ENCODE data around the gene GPS2.
"Not testable (repeated sequence)": the region's sequence is repeated elsewhere in the genome, so short reads cannot be mapped to it uniquely, and the experiment has no call there.

GPS2 gene, protein sequence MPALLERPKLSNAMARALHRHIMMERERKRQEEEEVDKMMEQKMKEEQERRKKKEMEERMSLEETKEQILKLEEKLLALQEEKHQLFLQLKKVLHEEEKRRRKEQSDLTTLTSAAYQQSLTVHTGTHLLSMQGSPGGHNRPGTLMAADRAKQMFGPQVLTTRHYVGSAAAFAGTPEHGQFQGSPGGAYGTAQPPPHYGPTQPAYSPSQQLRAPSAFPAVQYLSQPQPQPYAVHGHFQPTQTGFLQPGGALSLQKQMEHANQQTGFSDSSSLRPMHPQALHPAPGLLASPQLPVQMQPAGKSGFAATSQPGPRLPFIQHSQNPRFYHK

DNA sequence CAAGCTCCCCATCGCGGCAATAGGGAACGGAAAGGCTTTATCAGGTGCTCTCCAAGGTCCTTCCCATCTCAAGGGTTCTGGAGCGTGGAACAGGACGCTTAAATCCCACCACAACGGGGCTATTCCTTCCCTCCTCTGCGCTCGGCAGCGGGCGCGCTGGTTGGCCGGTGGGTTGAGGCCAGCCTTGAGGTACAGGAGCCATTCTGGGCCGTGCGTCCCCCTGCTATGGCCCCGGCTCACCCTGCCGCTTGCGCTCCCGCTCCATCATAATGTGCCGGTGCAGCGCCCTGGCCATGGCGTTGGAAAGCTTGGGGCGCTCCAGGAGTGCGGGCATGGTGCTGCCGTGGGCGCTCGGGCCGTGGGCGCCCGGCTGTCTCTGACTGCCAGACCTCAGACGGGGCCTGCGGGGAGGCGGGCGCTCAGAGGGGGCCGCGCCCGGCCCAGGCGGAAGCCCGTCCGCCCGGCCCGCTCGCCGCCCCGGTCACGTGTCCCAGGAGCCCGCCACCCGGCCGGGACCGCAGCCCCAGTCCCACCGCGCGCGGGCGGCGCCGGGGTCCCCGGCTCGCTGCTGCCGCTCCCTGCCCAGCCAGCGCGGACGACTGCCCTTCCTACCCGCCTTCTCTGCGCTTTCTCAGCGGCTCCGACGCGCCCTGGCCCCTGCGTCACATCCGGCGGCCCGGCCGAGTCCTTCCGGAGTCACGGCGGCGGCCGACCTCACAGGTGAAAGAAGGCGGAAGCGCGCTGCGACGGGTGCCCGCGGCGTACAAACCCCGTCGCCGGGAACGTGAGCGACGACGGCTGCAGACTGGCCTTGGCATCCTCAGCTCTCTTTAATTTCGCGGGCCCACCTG lies at the start of gene GPS2:
GPS2 (minus strand) TSS at position 642 of the 851 bp plus-strand sequence; CDS start at position 334, 308 bp downstream.
- peak; percentile 94 for DNase-seq

DNA sequence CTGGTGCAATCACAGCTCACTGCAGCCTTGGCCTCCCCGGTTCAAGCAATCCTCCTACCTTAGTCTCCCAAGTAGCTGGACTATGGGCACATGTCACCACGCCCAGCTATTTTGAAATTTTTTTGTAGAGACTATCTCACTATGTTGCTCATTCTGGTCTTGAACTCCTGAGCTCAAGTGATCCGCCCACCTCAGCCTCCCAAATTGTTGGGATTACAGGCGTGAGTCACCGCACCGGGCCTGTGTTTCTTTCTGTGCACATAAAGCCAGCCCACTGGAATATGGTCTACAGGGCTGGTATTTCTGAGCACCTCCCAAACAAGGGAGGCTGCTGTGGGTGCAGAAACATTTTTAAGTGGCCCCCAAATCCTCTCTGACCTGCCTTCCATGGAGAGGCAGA lies 48.2 kb upstream of the GPS2 start:
- no peak for DNase-seq

DNA sequence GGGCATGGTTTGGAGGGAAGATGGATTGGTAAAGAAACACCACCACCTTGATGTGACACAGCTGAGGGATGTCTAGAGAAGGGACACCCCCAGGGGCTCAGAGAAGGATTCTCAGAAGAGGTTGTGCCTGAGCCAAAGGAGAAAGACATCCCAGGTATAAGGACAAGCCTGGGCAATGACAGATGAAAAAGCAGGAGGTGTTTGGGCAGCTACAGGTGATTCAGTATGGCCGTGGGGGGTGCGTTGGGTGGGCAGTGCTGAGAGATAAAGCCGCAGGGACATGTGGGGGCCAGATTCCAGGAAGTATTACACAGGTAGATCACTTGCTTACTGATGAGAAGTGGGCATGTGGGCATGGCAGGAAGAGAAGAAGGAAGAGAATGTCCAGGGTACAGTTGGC lies 46.7 kb upstream of the GPS2 start:
- no peak for DNase-seq

DNA sequence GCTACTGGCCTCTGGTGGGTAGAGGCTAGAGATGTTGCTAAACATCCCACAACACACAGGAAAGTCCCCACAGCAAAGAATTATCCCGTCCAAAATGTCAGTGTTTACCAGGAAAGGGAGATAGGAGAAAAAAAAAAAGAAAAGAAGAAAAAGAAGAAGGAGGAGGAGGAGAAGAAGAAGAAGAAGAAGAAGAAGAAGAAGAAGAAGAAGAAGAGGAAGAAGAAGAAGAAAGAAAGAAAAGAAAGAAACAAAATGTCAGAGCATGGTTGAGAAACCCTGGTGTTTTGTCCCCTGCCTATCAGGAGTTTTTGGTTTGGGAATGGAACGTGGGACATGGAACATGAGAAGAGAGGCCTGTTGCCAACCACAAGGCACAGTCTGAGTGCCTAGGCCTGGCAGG lies 42.2 kb upstream of the GPS2 start:
- no peak for DNase-seq

DNA sequence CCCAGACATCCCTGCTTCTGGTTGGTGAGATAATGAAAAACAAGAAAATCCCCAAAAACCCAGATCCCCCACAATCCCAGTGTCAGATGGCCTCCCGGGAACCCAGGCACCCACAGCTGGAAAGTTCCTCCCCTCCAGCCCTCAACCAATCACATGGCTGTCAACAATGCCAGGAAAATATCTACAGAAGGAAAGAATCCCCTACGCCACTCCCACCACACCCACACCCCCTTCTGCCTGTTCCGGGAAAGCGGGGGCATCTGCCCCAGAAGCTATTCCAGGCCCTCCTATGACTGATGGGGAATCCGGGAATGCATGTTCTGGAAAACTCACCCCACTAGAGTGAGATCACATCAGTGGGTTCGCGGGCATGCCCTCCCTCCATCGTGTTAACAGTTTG lies 41.6 kb upstream of the GPS2 start:
- DNase-seq: no peak

DNA sequence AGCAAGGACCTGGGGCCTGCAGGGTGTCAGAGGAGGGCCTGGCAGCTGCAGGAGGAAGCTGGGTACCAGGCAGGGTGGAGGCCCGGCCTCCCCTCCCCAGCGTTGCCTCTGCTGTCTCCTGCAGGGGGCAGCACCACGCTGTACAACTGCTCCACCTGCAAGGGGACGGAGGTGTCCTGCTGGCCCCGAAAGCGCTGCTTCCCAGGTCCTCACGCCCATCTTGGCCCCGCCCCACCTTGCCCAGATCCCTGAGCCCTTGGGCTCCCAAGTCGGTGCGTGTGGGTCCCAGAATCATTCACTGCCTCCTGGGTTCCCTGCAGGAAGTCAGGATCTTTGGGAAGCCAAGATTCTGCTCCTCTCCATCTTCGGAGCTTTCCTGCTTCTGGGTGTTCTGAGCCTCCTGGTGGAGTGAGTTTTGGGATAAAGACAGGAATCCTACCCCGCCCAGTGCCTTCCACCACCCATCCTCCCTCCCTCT lies 41.0 kb upstream of the GPS2 start:
- peak; percentile 84 for DNase-seq

DNA sequence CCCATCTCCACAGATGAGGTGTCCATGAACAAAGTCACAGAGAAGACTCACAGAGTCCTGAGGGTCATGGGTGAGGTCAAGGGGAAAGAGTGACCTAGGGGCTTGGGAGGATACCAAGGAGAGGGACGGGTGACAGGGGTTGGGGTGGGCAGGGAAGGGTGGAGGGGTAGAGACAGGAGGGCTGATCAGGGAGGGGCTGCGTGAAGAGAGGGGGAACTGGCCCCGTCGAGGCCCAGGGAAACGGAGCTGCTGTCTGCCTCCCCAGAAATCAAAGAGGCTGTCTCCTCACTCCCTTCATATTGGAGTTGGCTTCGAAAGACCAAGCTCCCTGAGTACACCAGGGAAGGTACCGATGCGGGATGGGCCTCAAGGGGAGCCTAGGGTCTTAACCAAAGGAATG lies 40.4 kb upstream of the GPS2 start:
- no peak for DNase-seq

DNA sequence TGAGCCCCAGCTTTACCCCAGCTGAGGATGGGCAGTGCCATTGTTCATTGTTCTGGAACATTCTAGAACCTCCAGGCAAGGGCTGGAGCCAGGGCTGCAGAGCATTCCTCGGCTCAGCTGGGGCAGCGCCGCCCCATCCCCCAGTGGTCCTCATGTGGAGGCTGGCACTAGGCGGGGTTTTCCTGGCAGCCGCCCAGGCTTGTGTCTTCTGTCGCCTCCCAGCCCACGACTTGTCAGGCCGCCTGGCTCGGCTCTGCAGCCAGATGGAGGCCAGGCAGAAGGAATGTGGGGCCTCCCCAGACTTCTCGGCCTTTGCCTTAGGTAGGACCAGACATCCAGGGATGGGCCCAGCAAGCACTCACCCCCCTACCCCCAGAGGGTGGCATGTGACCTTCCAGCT lies 39.9 kb upstream of the GPS2 start, which contains the start of gene TMEM95:
TMEM95 (plus strand) TSS at position 104 of the 400 bp plus-strand sequence; CDS start at position 153, 49 bp downstream.
- DNase-seq: no peak

DNA sequence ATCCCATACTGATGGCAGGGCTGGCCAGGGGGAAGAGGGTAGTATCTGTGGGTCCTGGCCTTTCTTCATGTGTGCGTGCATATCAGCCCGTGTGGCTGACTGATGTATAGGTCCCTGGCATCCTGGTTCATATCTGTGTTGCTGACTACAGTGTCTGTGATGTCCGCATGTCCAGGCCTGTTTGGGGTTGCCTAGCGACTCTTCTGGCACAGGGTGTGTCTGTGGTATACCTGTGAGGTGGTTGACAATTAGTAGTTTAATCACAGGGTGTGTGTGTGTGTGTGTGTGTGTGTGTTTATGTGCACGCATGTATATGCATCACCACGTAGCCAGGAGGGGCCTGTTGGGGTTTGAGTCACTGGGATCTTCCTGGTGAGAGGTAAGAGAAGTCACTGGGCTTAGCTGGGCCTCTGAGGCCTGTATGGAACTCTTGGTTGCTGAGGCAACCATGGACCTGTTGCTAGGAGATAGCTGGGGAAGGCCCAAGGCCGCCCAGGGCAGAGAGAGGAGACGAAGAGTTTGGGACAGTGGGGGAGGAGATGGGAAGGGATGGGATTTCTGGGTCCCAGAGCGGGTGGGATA lies 39.2 kb upstream of the GPS2 start:
- DNase-seq: no peak

DNA sequence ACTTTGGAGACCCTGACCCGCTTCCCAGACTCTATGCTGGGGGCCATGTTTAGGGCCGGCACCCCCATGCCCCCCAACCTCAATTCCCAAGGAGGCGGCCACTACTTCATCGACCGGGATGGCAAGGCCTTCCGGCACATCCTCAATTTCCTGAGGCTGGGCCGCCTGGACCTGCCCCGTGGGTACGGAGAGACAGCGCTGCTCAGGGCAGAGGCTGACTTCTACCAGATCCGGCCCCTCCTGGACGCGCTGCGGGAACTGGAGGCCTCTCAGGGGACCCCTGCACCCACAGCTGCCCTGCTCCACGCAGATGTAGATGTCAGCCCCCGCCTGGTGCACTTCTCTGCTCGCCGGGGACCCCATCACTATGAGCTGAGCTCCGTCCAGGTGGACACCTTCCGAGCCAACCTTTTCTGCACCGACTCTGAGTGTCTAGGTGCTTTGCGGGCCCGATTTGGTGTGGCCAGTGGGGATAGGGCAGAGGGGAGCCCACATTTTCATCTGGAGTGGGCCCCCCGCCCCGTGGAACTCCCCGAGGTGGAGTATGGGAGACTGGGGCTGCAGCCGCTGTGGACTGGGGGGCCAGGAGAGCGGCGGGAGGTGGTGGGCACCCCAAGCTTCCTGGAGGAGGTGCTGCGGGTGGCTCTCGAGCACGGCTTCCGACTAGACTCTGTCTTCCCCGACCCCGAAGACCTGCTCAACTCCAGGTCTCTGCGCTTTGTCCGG lies 37.9 kb upstream of the GPS2 start:
- DNase-seq: no peak

DNA sequence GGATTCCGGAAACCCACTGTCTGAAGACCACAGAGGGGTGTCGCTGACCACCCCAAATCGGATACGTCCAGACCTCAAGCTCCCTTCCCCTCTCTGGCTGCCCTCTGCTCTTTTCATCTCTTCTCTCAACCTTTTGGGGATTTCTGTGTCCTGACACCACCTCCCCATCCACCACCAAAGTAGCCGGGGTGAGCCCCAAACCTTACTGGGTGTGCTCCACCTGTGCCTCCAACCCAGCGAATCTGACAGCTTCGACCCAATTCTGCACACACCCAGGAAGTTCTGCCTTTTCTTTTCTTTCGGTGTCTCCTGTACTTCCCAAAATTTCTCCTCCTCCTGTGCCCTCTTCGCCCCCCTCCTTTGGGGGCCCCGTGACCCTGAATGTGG lies 37.3 kb upstream of the GPS2 start:
- no peak for DNase-seq

DNA sequence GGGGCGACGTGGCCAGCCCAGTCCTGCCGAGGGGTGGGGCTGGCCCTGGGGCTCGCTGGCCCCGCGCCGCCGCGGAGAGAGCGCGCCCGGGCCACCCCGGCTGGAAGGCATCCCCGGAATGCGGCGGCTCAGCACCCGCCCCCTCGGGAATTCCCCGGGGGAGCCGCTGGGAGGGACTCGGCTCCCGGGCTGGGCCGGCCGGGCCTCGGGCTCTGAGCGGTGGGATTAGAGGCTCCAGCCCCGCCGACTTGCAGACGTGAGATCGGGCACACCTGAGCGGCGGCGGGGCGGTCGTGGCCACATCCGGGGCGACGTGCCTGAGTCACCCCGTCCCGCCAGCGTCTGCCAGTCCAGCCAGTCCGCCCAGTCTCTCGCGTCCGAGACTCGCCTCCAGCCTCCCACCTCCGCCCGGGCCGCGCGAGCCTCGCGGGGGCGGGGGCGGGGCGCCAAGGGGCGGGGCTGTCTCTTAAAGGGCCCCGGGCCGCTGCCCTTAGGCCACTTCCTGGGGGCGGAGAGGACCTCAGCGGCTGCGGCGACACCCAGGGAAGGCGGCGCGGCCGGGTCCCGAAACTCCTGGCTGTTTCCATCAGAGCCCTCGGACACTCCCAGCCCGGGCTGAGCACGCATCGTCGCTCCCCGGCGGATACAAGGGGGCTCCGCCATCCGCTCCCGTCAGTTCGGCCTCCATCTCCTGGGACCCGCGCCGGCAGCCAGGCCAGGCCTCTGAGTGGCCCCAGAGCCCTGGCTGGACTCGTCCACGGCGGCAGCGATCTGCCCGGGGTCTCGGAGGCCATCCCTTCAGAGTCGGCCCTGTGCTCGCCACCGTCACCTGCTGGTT lies 36.7 kb upstream of the GPS2 start, which contains the start of gene KCTD11:
KCTD11 (plus strand) TSS at position 498 of the 838 bp plus-strand sequence.
- peak; percentile 68 for DNase-seq

DNA sequence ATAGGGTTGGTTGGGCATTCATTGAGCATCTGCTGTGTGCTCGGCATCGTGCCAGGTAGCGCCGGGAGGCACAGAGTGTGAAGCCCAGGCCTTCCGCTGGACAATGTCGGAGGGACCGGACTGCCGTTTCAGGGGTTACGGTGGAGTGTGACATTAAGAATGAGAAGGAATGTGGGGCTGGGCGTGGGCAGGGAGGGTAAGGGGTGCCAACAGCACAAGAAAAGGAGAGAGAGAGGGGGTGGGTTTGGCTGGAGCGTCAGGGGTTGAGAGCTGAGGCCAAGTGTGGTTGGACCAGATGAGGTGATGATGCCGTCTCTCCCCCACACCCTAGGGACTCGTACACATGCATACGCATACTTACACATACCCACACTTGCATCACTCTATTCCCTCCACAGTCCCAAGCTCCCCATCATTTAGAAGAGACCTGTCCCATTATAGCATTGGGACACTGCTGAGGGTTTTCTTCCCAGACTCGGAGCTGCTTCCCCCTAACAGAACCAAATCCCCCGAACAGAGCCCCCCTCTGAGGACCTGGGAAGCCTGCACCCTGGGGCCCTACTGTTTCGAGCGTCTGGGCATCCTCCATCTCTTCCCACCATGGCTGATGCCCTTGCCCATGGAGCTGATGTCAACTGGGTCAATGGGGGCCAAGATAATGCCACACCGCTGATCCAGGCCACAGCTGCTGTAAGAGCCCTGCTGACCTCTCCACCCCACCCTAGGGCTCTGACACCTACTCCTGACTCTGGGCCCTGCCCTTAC lies 33.5 kb upstream of the GPS2 start:
- DNase-seq: no peak

DNA sequence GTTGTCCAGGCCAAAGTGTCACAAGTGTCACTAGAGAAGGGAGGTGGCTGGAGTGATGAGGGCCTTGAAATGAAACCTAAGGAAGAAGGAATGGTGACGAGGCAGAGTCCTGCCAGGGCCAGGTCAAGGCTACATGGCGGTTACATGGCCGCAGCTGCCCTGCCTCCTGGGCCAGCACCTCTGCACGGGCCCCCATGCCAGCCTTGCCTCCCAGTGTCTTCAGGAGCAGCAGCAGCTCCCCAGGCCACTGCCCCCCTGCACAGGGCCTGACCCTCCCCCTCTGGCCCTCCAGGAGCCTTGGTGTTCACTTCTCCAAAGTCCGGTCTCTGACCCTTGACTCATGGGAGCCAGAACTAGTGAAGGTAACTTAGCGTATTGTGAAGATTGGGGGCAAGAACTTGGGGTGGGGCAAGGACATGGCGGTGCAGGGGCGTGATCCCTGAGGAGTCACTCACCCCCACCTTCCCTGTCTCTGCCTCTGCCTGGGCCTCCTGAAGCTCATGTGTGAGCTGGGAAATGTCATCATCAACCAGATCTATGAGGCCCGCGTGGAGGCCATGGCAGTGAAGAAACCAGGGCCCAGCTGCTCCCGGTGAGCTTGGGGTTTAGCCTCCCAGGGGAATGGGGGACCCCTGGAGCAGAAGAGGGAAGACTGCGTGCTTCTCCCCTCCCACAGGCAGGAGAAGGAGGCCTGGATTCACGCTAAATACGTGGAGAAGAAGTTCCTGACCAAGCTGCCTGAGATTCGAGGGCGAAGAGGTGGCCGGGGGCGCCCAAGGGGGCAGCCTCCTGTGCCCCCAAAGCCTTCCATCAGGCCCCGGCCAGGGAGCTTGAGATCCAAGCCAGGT lies 32.7 kb upstream of the GPS2 start:
- DNase-seq: no peak

DNA sequence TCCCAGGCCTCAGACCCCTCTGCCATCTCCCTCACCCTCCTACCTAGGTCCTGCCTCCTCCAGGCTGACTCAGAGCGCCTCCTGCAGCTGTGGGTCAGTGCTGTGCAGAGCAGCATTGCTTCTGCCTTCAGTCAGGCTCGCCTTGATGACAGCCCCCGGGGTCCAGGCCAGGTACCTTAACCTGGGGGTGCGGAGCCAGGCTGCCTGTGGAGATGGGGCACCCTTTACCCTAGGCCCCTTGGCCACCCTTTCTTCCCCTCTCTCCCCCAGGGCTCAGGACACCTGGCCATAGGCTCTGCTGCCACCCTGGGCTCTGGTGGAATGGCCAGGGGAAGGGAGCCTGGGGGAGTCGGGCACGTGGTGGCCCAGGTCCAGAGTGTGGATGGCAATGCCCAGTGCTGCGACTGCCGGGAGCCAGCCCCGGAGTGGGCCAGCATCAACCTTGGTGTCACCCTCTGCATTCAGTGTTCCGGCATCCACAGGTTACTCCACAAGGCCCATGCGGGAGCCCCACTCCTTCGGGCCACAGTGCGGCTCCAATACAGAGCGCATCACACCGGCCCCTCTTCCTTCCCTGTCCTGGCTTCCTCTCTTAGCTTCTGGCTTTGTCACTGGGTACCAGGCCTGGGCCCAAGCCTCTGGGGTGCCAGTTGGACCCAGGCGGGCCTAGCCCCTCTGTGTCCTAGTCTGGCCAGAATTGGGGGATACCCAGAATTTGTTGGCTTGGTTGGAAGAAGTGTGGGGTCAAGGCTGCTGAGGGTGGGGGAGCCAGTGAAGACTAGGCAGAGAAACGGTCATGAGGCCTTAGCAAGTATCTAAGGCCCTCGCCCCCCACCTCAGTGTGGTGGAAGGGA lies 31.8 kb upstream of the GPS2 start:
- no peak for DNase-seq

DNA sequence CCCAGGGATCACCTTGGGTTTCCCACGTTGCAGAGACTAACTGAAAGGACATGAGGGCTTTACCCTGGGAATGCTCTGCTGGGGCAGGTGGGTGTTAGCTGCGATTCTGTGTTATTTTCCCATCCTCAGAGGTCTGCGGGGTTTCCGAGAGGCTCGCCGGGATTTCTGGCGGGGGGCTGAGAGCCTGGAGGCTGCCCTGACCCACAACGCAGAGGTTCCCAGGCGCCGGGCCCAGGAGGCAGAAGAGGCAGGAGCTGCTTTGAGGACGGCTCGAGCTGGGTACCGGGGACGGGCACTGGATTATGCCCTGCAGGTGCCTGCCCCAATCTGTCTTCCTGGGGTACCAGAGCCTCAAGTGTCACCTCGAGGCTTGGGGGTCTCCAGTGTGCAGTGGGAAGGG lies 28.1 kb upstream of the GPS2 start:
- no peak for DNase-seq

DNA sequence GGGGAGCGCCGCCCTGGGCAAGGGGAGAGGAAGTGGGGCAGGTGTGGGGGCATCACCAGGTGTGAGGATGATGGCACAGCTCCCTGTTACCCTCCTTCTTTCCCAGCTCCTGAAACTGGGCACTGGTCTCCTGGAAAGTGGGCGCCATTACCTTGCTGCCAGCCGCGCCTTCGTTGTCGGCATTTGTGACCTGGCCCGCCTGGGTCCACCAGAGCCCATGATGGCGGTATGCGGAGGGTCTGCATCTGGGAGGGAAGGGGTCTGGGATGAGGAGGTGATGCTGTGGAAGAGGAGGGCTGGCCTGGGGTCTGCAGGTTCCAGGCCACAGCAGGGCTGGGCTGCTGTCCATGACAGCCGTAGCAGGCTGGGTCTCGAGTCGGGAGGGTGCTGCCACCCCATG lies 26.7 kb upstream of the GPS2 start:
- DNase-seq: no peak

DNA sequence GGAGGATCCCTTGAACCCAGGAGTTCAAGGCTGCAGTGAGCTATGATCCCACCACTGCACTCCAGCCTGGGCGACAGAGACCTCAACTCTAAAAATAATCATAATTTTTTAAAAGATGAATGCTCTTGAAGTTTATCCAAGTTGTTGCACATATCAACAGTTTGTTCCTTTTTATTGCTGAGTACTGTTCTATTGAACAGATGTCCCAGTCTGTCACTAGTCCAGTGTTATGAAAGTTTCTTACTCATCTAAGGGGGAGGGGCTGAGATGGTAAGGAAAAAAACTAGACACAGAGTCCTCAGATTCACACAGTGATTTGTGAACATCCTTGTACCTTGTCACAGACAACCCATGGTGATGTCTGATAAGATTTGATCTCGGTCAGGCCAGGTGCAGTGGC lies 25.0 kb upstream of the GPS2 start:
- no peak for DNase-seq

DNA sequence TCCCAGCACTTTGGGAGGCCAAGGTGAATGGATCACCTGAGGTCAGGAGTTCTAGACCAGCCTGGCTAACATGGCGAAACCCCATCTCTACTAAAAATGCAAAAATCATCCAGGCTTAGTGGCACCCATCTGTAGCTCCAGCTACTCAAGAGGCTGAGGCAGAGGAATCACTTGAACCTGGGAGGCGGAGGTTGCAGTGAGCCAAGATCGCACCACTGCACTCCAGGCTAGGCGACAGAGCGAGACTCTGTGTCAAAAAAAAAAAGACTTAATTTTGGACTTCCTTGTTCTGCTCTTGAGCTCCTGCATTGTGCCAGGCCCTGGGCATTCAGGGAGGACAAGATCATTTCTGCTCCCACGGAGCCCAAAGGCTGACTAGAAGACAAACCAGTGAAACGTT lies 22.4 kb upstream of the GPS2 start:
- not testable (repeated sequence) for DNase-seq

Measured in activated CD4-positive, alpha-beta T cell treated with anti-CD3 and anti-CD28 coated beads, Interleukin-2, amount 50 U/mL, for 1 hour (primary cell).